MM.1S (cell line): ENCODE results near the gene PLCH1.
A peak's percentile ranks its signal among the peaks of the same experiment; 100 is the strongest.

Experiments
- DNase-seq: peaks from one replicate; pipeline ENCODE4 v3.0.0-alpha.2; 2015
- H2AFZ ChIP-seq: fragments of 300-600 bp; sonication (generic); 2 replicates; pipeline ENCODE4 v1.6.0; 2016; ENCODE audit warnings: antibody characterized with exemption, low read length
- H3F3A ChIP-seq: fragments of 300-600 bp; sonication (generic); 2 replicates; pipeline ENCODE4 v1.6.1; 2016; ENCODE audit warnings: mild to moderate bottlenecking, antibody characterized with exemption, low read length, moderate library complexity, mixed read lengths; ENCODE audit not compliant: insufficient read depth
- H3K27ac ChIP-seq: fragments of 300-600 bp; sonication (generic); 2 replicates; pipeline ENCODE4 v1.5.1; 2016; ENCODE audit warnings: mild to moderate bottlenecking, low read length
- H3K27me3 ChIP-seq: fragments of 300-600 bp; sonication (generic); replicated peaks from 2 replicates; pipeline ENCODE4 v1.6.0; 2016; ENCODE audit warnings: low read length; ENCODE audit not compliant: insufficient read depth
- H3K36me3 ChIP-seq: fragments of 300-600 bp; sonication (generic); replicated peaks from 2 replicates; pipeline ENCODE4 v1.6.1; 2016; ENCODE audit warnings: mild to moderate bottlenecking, low read length, mixed read lengths; ENCODE audit not compliant: insufficient read depth
- H3K4me1 ChIP-seq: fragments of 300-600 bp; sonication (generic); 2 replicates; pipeline ENCODE4 v1.6.1; 2016; ENCODE audit warnings: low read length, mixed read lengths
- H3K4me2 ChIP-seq: fragments of 300-600 bp; sonication (generic); 2 replicates; pipeline ENCODE4 v1.6.0; 2016; ENCODE audit warnings: low read depth, low read length
- H3K4me3 ChIP-seq: fragments of 300-600 bp; sonication (generic); 2 replicates; pipeline ENCODE4 v1.5.1; 2016; ENCODE audit warnings: low read length, mixed read lengths
- H3K79me2 ChIP-seq: fragments of 300-600 bp; sonication (generic); 2 replicates; pipeline ENCODE4 v1.6.1; 2016; ENCODE audit warnings: mixed run types, low read length, mixed read lengths
- H3K9ac ChIP-seq: fragments of 300-600 bp; sonication (generic); 2 replicates; pipeline ENCODE4 v1.6.1; 2016; ENCODE audit warnings: low read length, mixed read lengths
- H3K9me2 ChIP-seq: fragments of 300-600 bp; sonication (generic); replicated peaks from 2 replicates; pipeline ENCODE4 v1.6.1; 2016; ENCODE audit warnings: mild to moderate bottlenecking, low read length, mixed read lengths; ENCODE audit not compliant: insufficient read depth
- H3K9me3 ChIP-seq: fragments of 300-600 bp; sonication (generic); replicated peaks from 2 replicates; pipeline ENCODE4 v1.6.1; 2016; ENCODE audit warnings: mild to moderate bottlenecking, low read length, mixed read lengths; ENCODE audit not compliant: insufficient read depth
- H4K20me1 ChIP-seq: fragments of 300-600 bp; sonication (generic); 2 replicates; pipeline ENCODE4 v1.6.1; 2016; ENCODE audit warnings: mild to moderate bottlenecking, low read length, moderate library complexity, mixed read lengths; ENCODE audit not compliant: insufficient read depth
- EZH2 ChIP-seq: fragments of 300-600 bp; sonication (generic); optimal IDR thresholded peaks from 2 replicates; pipeline ENCODE3; 2017; ENCODE audit warnings: low read depth, mild to moderate bottlenecking, antibody characterized with exemption, low read length, mixed read lengths
- EZH2phosphoT487 ChIP-seq: fragments of 300-600 bp; sonication (generic); IDR thresholded peaks from 2 replicates; pipeline ENCODE4 v1.6.1; 2018; ENCODE audit warnings: antibody characterized with exemption, low read length
- TF ChIP-seq, protein P1 (sequence below): fragments of 300-600 bp; sonication (generic); IDR thresholded peaks from 2 replicates; pipeline ENCODE4 v1.5.1; 2016; ENCODE audit warnings: antibody characterized with exemption, low read length, mixed read lengths

Gene PLCH1

DNA sequence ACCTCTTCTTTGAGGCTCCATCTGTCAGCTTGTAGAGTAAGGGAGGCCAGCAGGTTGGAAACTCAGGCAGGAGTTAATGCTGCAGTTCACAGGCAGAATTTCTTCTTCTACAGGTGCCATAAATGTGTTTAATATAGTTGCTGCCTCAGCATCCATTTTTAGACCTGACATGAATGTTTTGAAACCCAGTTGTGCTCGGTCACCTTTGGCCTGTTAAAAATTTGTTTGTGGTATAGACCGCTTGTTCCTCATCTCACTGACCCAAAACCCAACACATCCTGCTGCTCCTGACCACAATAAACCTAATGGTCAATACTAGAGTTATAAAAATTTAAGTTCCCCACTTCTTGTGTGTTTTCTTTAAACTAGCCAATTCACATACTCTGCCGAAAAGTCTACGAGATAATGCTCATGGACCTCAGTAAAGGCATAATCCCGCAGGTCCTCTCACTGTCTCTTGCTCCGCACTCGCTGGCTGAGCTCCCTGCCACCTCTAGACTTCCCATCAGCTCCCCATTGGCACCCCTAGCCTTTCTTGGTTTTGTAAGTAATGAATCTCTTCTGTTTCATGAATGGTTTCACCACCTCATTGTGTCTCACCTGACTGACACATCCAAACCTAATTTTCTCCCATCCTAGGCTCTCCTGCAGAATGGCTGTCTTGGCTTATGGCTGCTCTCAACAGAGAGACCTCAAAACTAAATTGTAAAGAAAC lies 312.9 kb downstream of the PLCH1 start:
- H3K9ac ChIP-seq = no peak overlapping the region
- no peaks in the 10 kb centered on the region for H4K20me1 ChIP-seq
- no peak overlapping the region for H2AFZ ChIP-seq
- no peaks in the 10 kb centered on the region for H3K79me2 ChIP-seq
- no peaks in the 10 kb centered on the region for H3K9me2 ChIP-seq
- no peaks in the 10 kb centered on the region for H3F3A ChIP-seq
- no peak overlapping the region for H3K4me3 ChIP-seq
- peak; percentile 81 for DNase-seq
- no peak for TF ChIP-seq EZH2phosphoT487
- no peak for TF ChIP-seq EZH2
- TF ChIP-seq, protein P1, sequence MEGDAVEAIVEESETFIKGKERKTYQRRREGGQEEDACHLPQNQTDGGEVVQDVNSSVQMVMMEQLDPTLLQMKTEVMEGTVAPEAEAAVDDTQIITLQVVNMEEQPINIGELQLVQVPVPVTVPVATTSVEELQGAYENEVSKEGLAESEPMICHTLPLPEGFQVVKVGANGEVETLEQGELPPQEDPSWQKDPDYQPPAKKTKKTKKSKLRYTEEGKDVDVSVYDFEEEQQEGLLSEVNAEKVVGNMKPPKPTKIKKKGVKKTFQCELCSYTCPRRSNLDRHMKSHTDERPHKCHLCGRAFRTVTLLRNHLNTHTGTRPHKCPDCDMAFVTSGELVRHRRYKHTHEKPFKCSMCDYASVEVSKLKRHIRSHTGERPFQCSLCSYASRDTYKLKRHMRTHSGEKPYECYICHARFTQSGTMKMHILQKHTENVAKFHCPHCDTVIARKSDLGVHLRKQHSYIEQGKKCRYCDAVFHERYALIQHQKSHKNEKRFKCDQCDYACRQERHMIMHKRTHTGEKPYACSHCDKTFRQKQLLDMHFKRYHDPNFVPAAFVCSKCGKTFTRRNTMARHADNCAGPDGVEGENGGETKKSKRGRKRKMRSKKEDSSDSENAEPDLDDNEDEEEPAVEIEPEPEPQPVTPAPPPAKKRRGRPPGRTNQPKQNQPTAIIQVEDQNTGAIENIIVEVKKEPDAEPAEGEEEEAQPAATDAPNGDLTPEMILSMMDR = no peak
- H3K36me3 ChIP-seq = no peaks in the 10 kb centered on the region
- H3K4me1 ChIP-seq = peaks cover 6% of the 10 kb centered on the region; the same call in 1 of the 2 replicates
- H3K4me2 ChIP-seq = no peak overlapping the region
- H3K27ac ChIP-seq = no peak overlapping the region
- H3K27me3 ChIP-seq = no peaks in the 10 kb centered on the region
- H3K9me3 ChIP-seq = no peaks in the 10 kb centered on the region

DNA sequence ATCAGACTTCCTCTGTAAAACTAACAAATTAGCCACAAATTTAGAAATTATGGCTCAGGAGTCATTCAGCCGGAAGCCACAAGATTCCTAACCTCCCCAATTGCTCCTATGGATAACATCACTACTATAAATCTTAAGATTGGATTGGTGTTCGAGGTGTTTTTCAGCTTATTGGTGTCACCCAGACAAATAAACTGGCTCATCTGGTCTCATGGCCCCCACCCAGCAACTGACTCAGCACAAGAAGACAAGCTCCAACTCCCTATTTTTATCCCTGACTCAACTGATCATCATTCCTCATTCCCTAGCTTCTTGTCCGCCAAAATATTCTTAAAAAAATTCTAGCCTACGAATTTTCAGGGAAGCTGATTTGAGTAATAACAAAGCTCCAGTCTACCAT lies 316.3 kb downstream of the PLCH1 start:
- Histone ChIP-seq H3K27me3 (no peaks in the 10 kb centered on the region), H4K20me1 (no peaks in the 10 kb centered on the region), H3K9ac (no peak overlapping the region), H3K4me2 (no peak overlapping the region), H3K4me1 (peaks cover 6% of the 10 kb centered on the region; the same call in 1 of the 2 replicates), H2AFZ (no peak overlapping the region), H3K79me2 (no peaks in the 10 kb centered on the region), H3K36me3 (no peaks in the 10 kb centered on the region), H3K9me3 (no peaks in the 10 kb centered on the region), H3K4me3 (no peak overlapping the region), H3K9me2 (no peaks in the 10 kb centered on the region), H3K27ac (no peak overlapping the region), H3F3A (no peaks in the 10 kb centered on the region)
- no peak for DNase-seq
- no peak for TF ChIP-seq EZH2phosphoT487
- TF ChIP-seq, protein P1 = no peak
- no peak for TF ChIP-seq EZH2

DNA sequence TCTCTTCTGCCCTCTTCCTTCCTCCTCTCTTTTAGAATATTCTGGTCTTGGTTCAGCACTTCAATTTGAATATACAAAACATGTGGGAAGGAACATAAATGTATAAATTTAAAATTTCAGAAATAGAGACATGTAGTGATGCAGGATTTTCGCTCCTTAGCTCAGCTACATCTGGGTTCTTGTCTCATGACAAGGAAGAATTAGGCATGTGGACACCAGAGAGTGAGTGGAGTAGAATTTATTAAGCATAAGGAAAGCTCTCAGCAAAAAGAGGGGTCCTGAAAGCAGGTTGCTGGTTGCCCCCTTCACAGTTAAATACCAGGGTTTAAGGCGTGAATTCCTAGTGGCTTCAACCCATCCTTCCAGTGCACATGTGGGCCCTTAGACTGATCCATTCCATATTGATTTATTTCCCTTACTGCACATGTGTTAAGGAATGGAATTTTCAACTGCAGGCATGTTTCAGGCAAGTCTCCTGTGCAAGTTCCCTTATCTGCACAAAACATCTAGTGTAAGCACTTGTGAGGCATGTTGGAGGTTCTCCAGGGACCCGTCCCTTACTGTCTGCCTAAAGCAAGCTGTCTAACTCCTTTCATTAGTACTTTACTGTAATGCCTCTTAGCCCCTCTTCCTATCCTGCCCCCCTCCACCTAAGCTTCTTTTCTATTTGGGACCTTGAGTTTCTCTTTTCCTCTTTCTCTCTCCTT lies 318.2 kb downstream of the PLCH1 start:
- Histone ChIP-seq H3K9me3 (no peaks in the 10 kb centered on the region), H3K9ac (no peak overlapping the region), H3F3A (no peaks in the 10 kb centered on the region), H3K4me1 (no peaks in the 10 kb centered on the region), H3K36me3 (no peaks in the 10 kb centered on the region), H3K27me3 (no peaks in the 10 kb centered on the region), H3K27ac (no peak overlapping the region), H3K79me2 (no peaks in the 10 kb centered on the region), H3K9me2 (no peaks in the 10 kb centered on the region), H3K4me2 (no peak overlapping the region), H3K4me3 (no peak overlapping the region), H4K20me1 (no peaks in the 10 kb centered on the region), H2AFZ (no peak overlapping the region)
- no peak for DNase-seq
- TF ChIP-seq, protein P1 = no peak
- no peak for TF ChIP-seq EZH2
- no peak for TF ChIP-seq EZH2phosphoT487
